OCI-LY7 (cell line): ENCODE data around the gene CERK. TPM values are rescaled to one million over a fixed set of nuclear protein-coding genes. Genes with fewer than 3 reads are reported as not detected.

Source experiments
- BruUV-seq: library from RNA; stranded (reverse); fragments of 400-500 nt; replicated peaks from 2 replicates; lab custom pipeline; 2021; lab: Mats Ljungman, UMichigan
- CTCF ChIA-PET: fragments of 300-600 bp; sonication (Branson Sonifier 250); formaldehyde crosslinking; loops from one replicate; lab custom pipeline; 2022; ENCODE audit warnings: antibody characterized with exemption; ENCODE audit not compliant: unreplicated experiment; lab: Charles Lee
- POLR2A ChIA-PET: fragments of 300-600 bp; sonication (Branson Sonifier 250); formaldehyde crosslinking; loops from one replicate; lab custom pipeline; 2022; ENCODE audit warnings: antibody characterized with exemption; lab: Charles Lee
- DNase-seq: peaks from one replicate; pipeline ENCODE4 v3.0.0-alpha.2; 2015; ENCODE audit warnings: low spot score
- H2AFZ ChIP-seq: fragments of 200-600 bp; sonication (generic), shearing (Covaris generic); 2 replicates; pipeline ENCODE4 v1.6.1; 2014; ENCODE audit warnings: mild to moderate bottlenecking, antibody characterized with exemption, low read length, moderate library complexity
- H3K27ac ChIP-seq: fragments of 200-600 bp; sonication (generic); 2 replicates; pipeline ENCODE4 v1.5.1; 2014; ENCODE audit warnings: mixed run types, low read depth, mild to moderate bottlenecking, moderate library complexity, low read length, inconsistent platforms; ENCODE audit not compliant: poor library complexity, severe bottlenecking
- H3K36me3 ChIP-seq: fragments of 200-600 bp; sonication (generic); 2 replicates; pipeline ENCODE4 v1.6.1; 2014; ENCODE audit warnings: mild to moderate bottlenecking, antibody characterized with exemption, low read length, moderate library complexity, mixed read lengths; ENCODE audit not compliant: insufficient read depth
- H3K4me1 ChIP-seq: fragments of 200-600 bp; sonication (generic); 2 replicates; pipeline ENCODE4 v1.5.1; 2014; ENCODE audit warnings: mild to moderate bottlenecking, low read length; ENCODE audit not compliant: insufficient read depth, poor library complexity, severe bottlenecking
- H3K4me2 ChIP-seq: fragments of 200-600 bp; sonication (generic); 2 replicates; pipeline ENCODE4 v1.6.1; 2014; ENCODE audit warnings: mild to moderate bottlenecking, low read length
- H3K4me3 ChIP-seq: fragments of 200-600 bp; sonication (generic); 2 replicates; pipeline ENCODE4 v1.5.1; 2014; ENCODE audit warnings: mild to moderate bottlenecking, low read depth, low read length; ENCODE audit not compliant: poor library complexity, severe bottlenecking
- H3K79me2 ChIP-seq: fragments of 200-600 bp; sonication (generic); 2 replicates; pipeline ENCODE4 v1.6.1; 2016; ENCODE audit warnings: low read depth, mild to moderate bottlenecking, low read length, moderate library complexity, mixed read lengths; ENCODE audit not compliant: insufficient read depth
- H3K9me2 ChIP-seq: fragments of 200-600 bp; sonication (generic); 2 replicates; pipeline ENCODE4 v1.6.1; 2016; ENCODE audit warnings: mild to moderate bottlenecking, low read length, mixed read lengths; ENCODE audit not compliant: insufficient read depth
- H3K9me3 ChIP-seq: fragments of 200-600 bp; sonication (generic); 2 replicates; pipeline ENCODE4 v1.6.1; 2014; ENCODE audit warnings: mild to moderate bottlenecking, mixed run types, low read length, mixed read lengths
- H4K20me1 ChIP-seq: fragments of 200-600 bp; sonication (generic); 2 replicates; pipeline ENCODE4 v1.6.1; 2014; ENCODE audit warnings: mild to moderate bottlenecking, antibody characterized with exemption, low read length, moderate library complexity, mixed read lengths; ENCODE audit not compliant: insufficient read depth
- CTCF ChIP-seq: fragments of 200-600 bp; sonication (generic); conservative IDR thresholded peaks from 2 replicates; pipeline ENCODE4 v1.5.1; 2014; ENCODE audit warnings: mild to moderate bottlenecking, antibody characterized with exemption, low read length, moderate library complexity, mixed read lengths
- EZH2phosphoT487 ChIP-seq: fragments of 200-600 bp; sonication (generic); IDR thresholded peaks from 2 replicates; pipeline ENCODE4 v1.6.1; 2018; ENCODE audit warnings: low read depth, borderline replicate concordance, mild to moderate bottlenecking, mixed run types, antibody characterized with exemption, low read length, moderate library complexity, mixed read lengths
- intact Hi-C: fragments of 100-400 bp; cut with micrococcal nuclease; formaldehyde crosslinking; loops from one replicate; pipeline ENCODE4 v1.10.0; 2022; ENCODE audit not compliant: unreplicated experiment
- total RNA-seq, 2 experiments: library from RNA; depleted of rRNA in 1 of 2; stranded (reverse); fragments of >200 nt in 1 of 2; shearing (Covaris generic) in 1 of 2; gene quantifications; 2 replicates each; pipeline ENCODE4 v1.2.3, GENCODE V29; 2014 to 2022

CERK gene
- total RNA-seq, 2 experiments from 2014 or later = 36.6 to 48.1 TPM

- H3K27ac ChIP-seq = no peak overlapping the region
- ChIA-PET CTCF (no interaction called here), POLR2A (interaction anchor here (0.6 kb wide), 1 partner anchor 27 kb away, joined by 4 read pairs; no protein-coding TSS in a partner anchor)
- BruUV-seq = no TSS peak
- peaks cover 63% of the 10 kb centered on the region; the same call in 1 of the 2 replicates for H3K36me3 ChIP-seq
- no peaks in the 10 kb centered on the region for H4K20me1 ChIP-seq
- no peaks in the 10 kb centered on the region for H3K79me2 ChIP-seq
- H2AFZ ChIP-seq = no peak overlapping the region
- TF ChIP-seq EZH2phosphoT487 (no peak), CTCF (no peak)
- no peak overlapping the region for H3K4me3 ChIP-seq
- no peaks in the 10 kb centered on the region for H3K4me1 ChIP-seq
- no peak for DNase-seq
- H3K9me2 ChIP-seq = no peaks in the 10 kb centered on the region
- intact Hi-C loops = no loop called here
- no peak overlapping the region for H3K4me2 ChIP-seq
- H3K9me3 ChIP-seq = no peaks in the 10 kb centered on the region
These were observed 32.0 kb downstream of the CERK start for GRCh38 chr22:46706060-46706459.

GRCh38 chr22:46703996-46704370, 34.1 kb downstream of the CERK start:
- ChIA-PET CTCF (no interaction called here), POLR2A (no interaction called here)
- Histone ChIP-seq H3K9me2 (no peaks in the 10 kb centered on the region), H4K20me1 (no peaks in the 10 kb centered on the region), H3K79me2 (no peaks in the 10 kb centered on the region), H3K4me1 (no peaks in the 10 kb centered on the region), H3K36me3 (peaks cover 59% of the 10 kb centered on the region; the same call in 1 of the 2 replicates), H3K4me3 (no peak overlapping the region), H3K4me2 (no peak overlapping the region), H2AFZ (no peak overlapping the region), H3K27ac (no peak overlapping the region), H3K9me3 (no peaks in the 10 kb centered on the region)
- TF ChIP-seq CTCF (no peak), EZH2phosphoT487 (no peak)
- no TSS peak for BruUV-seq
- no peak for DNase-seq
- intact Hi-C loops = no loop called here

- H3K79me2 ChIP-seq = no peaks in the 10 kb centered on the region
- H3K9me2 ChIP-seq = no peaks in the 10 kb centered on the region
- H2AFZ ChIP-seq = no peak overlapping the region
- DNase-seq = no peak
- no peak for TF ChIP-seq CTCF
- TF ChIP-seq EZH2phosphoT487 = no peak
- H3K4me2 ChIP-seq = no peak overlapping the region
- H3K9me3 ChIP-seq = no peaks in the 10 kb centered on the region
- H3K27ac ChIP-seq = no peak overlapping the region
- no peaks in the 10 kb centered on the region for H4K20me1 ChIP-seq
- intact Hi-C loops = no loop called here
- H3K4me3 ChIP-seq = no peak overlapping the region
- H3K36me3 ChIP-seq = peaks cover 55% of the 10 kb centered on the region; the same call in 1 of the 2 replicates
- CTCF ChIA-PET = no interaction called here
- no TSS peak for BruUV-seq
- POLR2A ChIA-PET = no interaction called here
- H3K4me1 ChIP-seq = no peaks in the 10 kb centered on the region
These were observed 34.7 kb downstream of the CERK start for GRCh38 chr22:46703171-46703995.
